Measurements from ENCODE around the gene GGA2.

GRCh38 chr16:23523876-23524385 is 13.6 kb upstream of the GGA2 start:
- no peak for TF ChIP-seq TAF1 (IDR thresholded peaks at IDR 0.05; ENCODE audit: borderline replicate concordance, low read depth, low read length)
- TF ChIP-seq POLR2AphosphoS5 (IDR thresholded peaks at IDR 0.05; ENCODE audit: low read depth, low read length): no peak
